ENCODE results near the gene LRIF1.

DNA sequence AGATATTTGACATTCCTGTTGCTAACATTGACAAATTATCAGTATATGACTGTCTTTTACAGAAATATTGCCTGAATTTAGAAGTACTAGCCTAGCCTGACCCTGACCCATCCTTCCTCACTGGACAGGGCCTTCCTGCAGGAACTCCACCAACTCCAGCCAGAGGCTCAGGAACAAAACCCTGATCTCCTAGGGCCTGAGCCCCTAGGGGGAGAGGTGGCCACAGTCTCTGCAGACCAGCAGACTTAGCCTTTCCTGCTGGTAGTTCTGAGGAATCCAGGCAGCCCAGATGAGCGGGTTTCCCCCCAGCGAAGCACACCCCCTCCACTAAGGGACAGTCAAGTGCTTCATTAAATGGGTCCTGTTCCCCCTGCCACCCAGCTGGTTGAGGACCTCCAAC, 44.3 kb upstream of the LRIF1 start:
- TF ChIP-seq EZH2 (IDR thresholded peaks at IDR 0.05; ENCODE audit: low read length): no peak
- TF ChIP-seq, protein P1, sequence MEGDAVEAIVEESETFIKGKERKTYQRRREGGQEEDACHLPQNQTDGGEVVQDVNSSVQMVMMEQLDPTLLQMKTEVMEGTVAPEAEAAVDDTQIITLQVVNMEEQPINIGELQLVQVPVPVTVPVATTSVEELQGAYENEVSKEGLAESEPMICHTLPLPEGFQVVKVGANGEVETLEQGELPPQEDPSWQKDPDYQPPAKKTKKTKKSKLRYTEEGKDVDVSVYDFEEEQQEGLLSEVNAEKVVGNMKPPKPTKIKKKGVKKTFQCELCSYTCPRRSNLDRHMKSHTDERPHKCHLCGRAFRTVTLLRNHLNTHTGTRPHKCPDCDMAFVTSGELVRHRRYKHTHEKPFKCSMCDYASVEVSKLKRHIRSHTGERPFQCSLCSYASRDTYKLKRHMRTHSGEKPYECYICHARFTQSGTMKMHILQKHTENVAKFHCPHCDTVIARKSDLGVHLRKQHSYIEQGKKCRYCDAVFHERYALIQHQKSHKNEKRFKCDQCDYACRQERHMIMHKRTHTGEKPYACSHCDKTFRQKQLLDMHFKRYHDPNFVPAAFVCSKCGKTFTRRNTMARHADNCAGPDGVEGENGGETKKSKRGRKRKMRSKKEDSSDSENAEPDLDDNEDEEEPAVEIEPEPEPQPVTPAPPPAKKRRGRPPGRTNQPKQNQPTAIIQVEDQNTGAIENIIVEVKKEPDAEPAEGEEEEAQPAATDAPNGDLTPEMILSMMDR (optimal IDR thresholded peaks at IDR 0.05 in 1 of 3, IDR thresholded peaks at IDR 0.05 in 1 of 3, conservative IDR thresholded peaks at IDR 0.05 in 1 of 3; ENCODE audit: extremely low read depth in 1 of 3, insufficient read depth in 2 of 3, low read length in 3 of 3): no peak
